OCI-LY3 (cell line): ENCODE measurements around the gene TMEM89.
A peak's percentile ranks its signal among the peaks of the same experiment; 100 is the strongest.

Experiments used
- H2AFZ ChIP-seq: fragments of 200-600, 300-600 bp; shearing (Covaris generic); 2 replicates; pipeline ENCODE4 v1.6.0; 2014; ENCODE audit warnings: antibody characterized with exemption, low read depth, low read length
- H3K27ac ChIP-seq: fragments of 200-600, 300-600 bp; sonication (generic); 2 replicates; pipeline ENCODE4 v1.5.1; 2014; ENCODE audit warnings: mild to moderate bottlenecking, low read length, moderate library complexity, mixed read lengths
- H3K27me3 ChIP-seq: fragments of 200-600, 300-600 bp; sonication (generic); 2 replicates; pipeline ENCODE4 v1.6.1; 2014; ENCODE audit warnings: low read depth, low read length, mixed read lengths
- H3K36me3 ChIP-seq: fragments of 200-600, 300-600 bp; sonication (generic); replicated peaks from 2 replicates; pipeline ENCODE3; 2014; ENCODE audit warnings: low read depth, low read length, mixed read lengths
- H3K4me1 ChIP-seq: fragments of 300-600, 200-600 bp; sonication (generic); 2 replicates; pipeline ENCODE4 v1.6.1; 2014; ENCODE audit warnings: low read length, mixed read lengths
- H3K4me2 ChIP-seq: fragments of 200-600, 300-600 bp; sonication (generic); 2 replicates; pipeline ENCODE4 v1.6.1; 2014; ENCODE audit warnings: low read length, mixed read lengths
- H3K4me3 ChIP-seq: fragments of 300-600, 200-600 bp; sonication (generic); 2 replicates; pipeline ENCODE4 v1.5.1; 2014; ENCODE audit warnings: antibody characterized with exemption, mild to moderate bottlenecking, low read length, moderate library complexity
- H3K79me2 ChIP-seq: fragments of 300-600, 200-600 bp; shearing (Covaris generic); 2 replicates; pipeline ENCODE4 v1.6.1; 2014; ENCODE audit warnings: mild to moderate bottlenecking, low read length, mixed read lengths
- H3K9ac ChIP-seq: fragments of 300-600, 200-600 bp; shearing (Covaris generic); 2 replicates; pipeline ENCODE4 v1.6.0; 2014; ENCODE audit warnings: mild to moderate bottlenecking, low read length, moderate library complexity
- H3K9me3 ChIP-seq: fragments of 200-600, 300-600 bp; shearing (Covaris generic); 2 replicates; pipeline ENCODE4 v1.6.1; 2014; ENCODE audit warnings: low read length, mixed read lengths; ENCODE audit not compliant: insufficient read depth
- H4K20me1 ChIP-seq: fragments of 200-600, 300-600 bp; sonication (generic); 2 replicates; pipeline ENCODE4 v1.6.1; 2016; ENCODE audit warnings: low read length, mixed read lengths; ENCODE audit not compliant: insufficient read depth
- CTCF ChIP-seq: fragments of 200-600, 300-600 bp; sonication (generic); IDR thresholded peaks from 2 replicates; pipeline ENCODE4 v1.5.1; 2014; ENCODE audit warnings: antibody characterized with exemption, low read length, low read depth
- EZH2phosphoT487 ChIP-seq: fragments of 200-600 bp; shearing (Covaris generic); IDR thresholded peaks from 2 replicates; pipeline ENCODE4 v1.6.1; 2018; ENCODE audit warnings: antibody characterized with exemption, mixed run types, low read depth

The TMEM89 gene

GRCh38 chr3:48635222-48636021, 13.9 kb upstream of the TMEM89 start, which contains the start of gene SLC26A6:
Gene SLC26A6 (minus strand): TSS chr3:48635461. CDS start chr3:48635393, 68 bp downstream.
- Histone ChIP-seq H3K4me3 (peak within 1 kb of the TSS; percentile 89), H3K27me3 (no peaks in the 10 kb centered on the region), H3K9me3 (no peaks in the 10 kb centered on the region), H3K4me2 (peak within 1 kb of the TSS; percentile 80), H4K20me1 (peaks cover 9% of the 10 kb centered on the region; the same call in 1 of the 2 replicates), H3K9ac (peak within 1 kb of the TSS; percentile 83), H3K79me2 (0 out of 2 replicates have a peak, but pooled peaks cover 4% of the 10 kb centered on the region), H3K4me1 (peaks cover 14% of the 10 kb centered on the region), H2AFZ (peak within 1 kb of the TSS; percentile 55; the same call in 1 of the 2 replicates), H3K36me3 (peaks cover 8% of the 10 kb centered on the region), H3K27ac (peak within 1 kb of the TSS; percentile 30; the same call in 1 of the 2 replicates)
- no peak for TF ChIP-seq EZH2phosphoT487
- peak; percentile 81 for TF ChIP-seq CTCF

- peaks cover 14% of the 10 kb centered on the region for H3K4me1 ChIP-seq
- peak overlapping the region; percentile 16; the same call in 1 of the 2 replicates for H3K27ac ChIP-seq
- peak overlapping the region; percentile 83 for H3K9ac ChIP-seq
- peaks cover 9% of the 10 kb centered on the region; the same call in 1 of the 2 replicates for H4K20me1 ChIP-seq
- peak overlapping the region; percentile 80 for H3K4me2 ChIP-seq
- H3K9me3 ChIP-seq = no peaks in the 10 kb centered on the region
- peaks cover 15% of the 10 kb centered on the region for H3K36me3 ChIP-seq
- no peaks in the 10 kb centered on the region for H3K27me3 ChIP-seq
- peak overlapping the region; percentile 24; the same call in 1 of the 2 replicates for H2AFZ ChIP-seq
- 0 out of 2 replicates have a peak, but pooled peaks cover 4% of the 10 kb centered on the region for H3K79me2 ChIP-seq
- no peak for TF ChIP-seq EZH2phosphoT487
- no peak for TF ChIP-seq CTCF
- H3K4me3 ChIP-seq = peak overlapping the region; percentile 89
Measured at GRCh38 chr3:48634661-48635221, 13.2 kb upstream of the TMEM89 start.

- Histone ChIP-seq H2AFZ (no peak overlapping the region), H3K4me3 (no peak overlapping the region), H3K79me2 (0 out of 2 replicates have a peak, but pooled peaks cover 4% of the 10 kb centered on the region), H3K27ac (no peak overlapping the region), H3K4me1 (peaks cover 14% of the 10 kb centered on the region), H3K9ac (no peak overlapping the region), H3K4me2 (peak overlapping the region; percentile 80), H4K20me1 (peaks cover 9% of the 10 kb centered on the region; the same call in 1 of the 2 replicates), H3K9me3 (no peaks in the 10 kb centered on the region), H3K36me3 (peaks cover 18% of the 10 kb centered on the region), H3K27me3 (no peaks in the 10 kb centered on the region)
- TF ChIP-seq EZH2phosphoT487 (no peak), CTCF (no peak)
Measured at GRCh38 chr3:48633743-48634142, 12.2 kb upstream of the TMEM89 start.

- Histone ChIP-seq H3K36me3 (peaks cover 18% of the 10 kb centered on the region), H3K27ac (no peak overlapping the region), H3K4me3 (no peak overlapping the region), H4K20me1 (peaks cover 9% of the 10 kb centered on the region; the same call in 1 of the 2 replicates), H3K9me3 (no peaks in the 10 kb centered on the region), H3K9ac (no peak overlapping the region), H3K27me3 (no peaks in the 10 kb centered on the region), H2AFZ (no peak overlapping the region), H3K4me2 (no peak overlapping the region), H3K4me1 (peaks cover 14% of the 10 kb centered on the region), H3K79me2 (0 out of 2 replicates have a peak, but pooled peaks cover 4% of the 10 kb centered on the region)
- no peak for TF ChIP-seq CTCF
- TF ChIP-seq EZH2phosphoT487 = no peak
Measured at GRCh38 chr3:48633256-48633655, 11.7 kb upstream of the TMEM89 start.
